ENCODE data around the gene TRIP13.

TRIP13 gene

GRCh38 chr5:966941-967340 is 74.3 kb downstream of the TRIP13 start:
- H3K36me3 ChIP-seq (ENCODE audit: control insufficient read depth, low read depth, low read length) = no peaks in the 10 kb centered on the region
- H3K4me3 ChIP-seq (ENCODE audit: low read length) = no peak overlapping the region
- H3K4me1 ChIP-seq (ENCODE audit: control insufficient read depth, low read depth, low read length) = no peaks in the 10 kb centered on the region
- H3K9ac ChIP-seq (ENCODE audit: low read length) = no peak overlapping the region
- no peak overlapping the region for H3K27ac ChIP-seq (ENCODE audit: low read length)
- no peaks in the 10 kb centered on the region for H3K9me3 ChIP-seq (ENCODE audit: control insufficient read depth, low read depth, low read length)
- H3K27me3 ChIP-seq (ENCODE audit: control insufficient read depth, insufficient read depth, low read length) = no peaks in the 10 kb centered on the region

Data from iPS-18a (cell line).